HepG2 (cell line): ENCODE data around the gene EBF4. TPM values are rescaled to one million over a fixed set of nuclear protein-coding genes. Genes with fewer than 3 reads are reported as not detected.

Experiments
- CBX1 ChIP-seq: IDR thresholded peaks from one replicate; pipeline ENCODE4 v1.6.1; 2016; ENCODE audit warnings: antibody characterized with exemption, low read depth
- IRX3 ChIP-seq: sonication (generic); formaldehyde crosslinking; IDR thresholded peaks from 2 replicates; pipeline ENCODE4 v1.8.1; 2023; ENCODE audit warnings: mild to moderate bottlenecking, low read depth, missing genetic modification reagents, borderline replicate concordance
- MEF2D ChIP-seq: sonication (generic); formaldehyde crosslinking; IDR thresholded peaks from 2 replicates; pipeline ENCODE4 v1.5.1; 2020; ENCODE audit warnings: mild to moderate bottlenecking, missing genetic modification reagents
- NFE2L1 ChIP-seq: sonication (generic); formaldehyde crosslinking; IDR thresholded peaks from 2 replicates; pipeline ENCODE4 v1.4.0; 2020; ENCODE audit warnings: missing genetic modification reagents, mild to moderate bottlenecking, borderline replicate concordance
- NR3C1 ChIP-seq: sonication (generic); formaldehyde crosslinking; IDR thresholded peaks from 2 replicates; pipeline ENCODE4 v1.4.0; 2020; ENCODE audit warnings: missing genetic modification reagents
- PRPF4 ChIP-seq: fragments of 200-400 bp; formaldehyde crosslinking; IDR thresholded peaks from 2 replicates; pipeline ENCODE4 v1.6.1; 2016; ENCODE audit warnings: low read length, low read depth; ENCODE audit not compliant: poor library complexity, severe bottlenecking
- SMAD1 ChIP-seq: sonication (generic); formaldehyde crosslinking; IDR thresholded peaks from 2 replicates; pipeline ENCODE4 v1.4.0; 2020; ENCODE audit warnings: missing genetic modification reagents, low read depth, mild to moderate bottlenecking, borderline replicate concordance
- ZNF549 ChIP-seq: sonication (generic); formaldehyde crosslinking; IDR thresholded peaks from 2 replicates; pipeline ENCODE4 v1.5.0; 2020; ENCODE audit warnings: missing genetic modification reagents
- ZNF749 ChIP-seq: sonication (generic); formaldehyde crosslinking; IDR thresholded peaks from 2 replicates; pipeline ENCODE4 v1.8.0; 2022; ENCODE audit warnings: mild to moderate bottlenecking, missing genetic modification reagents, moderate library complexity, borderline replicate concordance
- polyA plus RNA-seq, 8 experiments: library from polyadenylated mRNA; depleted of rRNA in 3 of 8; stranded (reverse) in 7 of 8; unstranded in 1 of 8; fragments of >200 nt; fragmentation: Illumina TruSeq in 4 of 8; extraction: Trizol in 4 of 8; gene quantifications; 2 replicates each; pipeline versions ENCODE4 v1.2.1 to v1.2.3, GENCODE V29; 2011 to 2016; ENCODE audit warnings: low read depth in 4 of 8, missing spikeins in 1 of 8, mixed read lengths in 1 of 8; ENCODE audit not compliant: insufficient read depth in 1 of 8
- total RNA-seq, 5 experiments: library from RNA; depleted of rRNA; stranded (reverse); fragments of >200 nt; fragmentation: Illumina TruSeq; extraction: Trizol; gene quantifications; 2 replicates each; pipeline ENCODE4 v1.2.3, GENCODE V29; 2016; ENCODE audit warnings: low read depth in 1 of 5
- TF ChIP-seq, protein P1 (sequence below): conservative IDR thresholded peaks from 2 replicates; pipeline ENCODE4 v1.6.1; 2018; ENCODE audit warnings: missing genetic modification reagents
- TF ChIP-seq, protein P2 (sequence below): sonication (generic); formaldehyde crosslinking; IDR thresholded peaks from 2 replicates; pipeline ENCODE4 v1.5.0; 2020; ENCODE audit warnings: mild to moderate bottlenecking, missing genetic modification reagents, borderline replicate concordance
- TF ChIP-seq, protein P3 (sequence below): sonication (generic); formaldehyde crosslinking; IDR thresholded peaks from 2 replicates; pipeline ENCODE4 v1.4.0; 2020; ENCODE audit warnings: missing genetic modification reagents
- TF ChIP-seq, protein P4 (sequence below): sonication (generic); formaldehyde crosslinking; IDR thresholded peaks from 2 replicates; pipeline ENCODE4 v1.5.0; 2020; ENCODE audit warnings: mild to moderate bottlenecking, missing genetic modification reagents

Gene EBF4
- total and polyA plus RNA-seq, 2 of the 13 experiments (the other 11 are each of a cell fraction or from before 2014, with no cell fraction given): 0.84 to 2.2 TPM

DNA sequence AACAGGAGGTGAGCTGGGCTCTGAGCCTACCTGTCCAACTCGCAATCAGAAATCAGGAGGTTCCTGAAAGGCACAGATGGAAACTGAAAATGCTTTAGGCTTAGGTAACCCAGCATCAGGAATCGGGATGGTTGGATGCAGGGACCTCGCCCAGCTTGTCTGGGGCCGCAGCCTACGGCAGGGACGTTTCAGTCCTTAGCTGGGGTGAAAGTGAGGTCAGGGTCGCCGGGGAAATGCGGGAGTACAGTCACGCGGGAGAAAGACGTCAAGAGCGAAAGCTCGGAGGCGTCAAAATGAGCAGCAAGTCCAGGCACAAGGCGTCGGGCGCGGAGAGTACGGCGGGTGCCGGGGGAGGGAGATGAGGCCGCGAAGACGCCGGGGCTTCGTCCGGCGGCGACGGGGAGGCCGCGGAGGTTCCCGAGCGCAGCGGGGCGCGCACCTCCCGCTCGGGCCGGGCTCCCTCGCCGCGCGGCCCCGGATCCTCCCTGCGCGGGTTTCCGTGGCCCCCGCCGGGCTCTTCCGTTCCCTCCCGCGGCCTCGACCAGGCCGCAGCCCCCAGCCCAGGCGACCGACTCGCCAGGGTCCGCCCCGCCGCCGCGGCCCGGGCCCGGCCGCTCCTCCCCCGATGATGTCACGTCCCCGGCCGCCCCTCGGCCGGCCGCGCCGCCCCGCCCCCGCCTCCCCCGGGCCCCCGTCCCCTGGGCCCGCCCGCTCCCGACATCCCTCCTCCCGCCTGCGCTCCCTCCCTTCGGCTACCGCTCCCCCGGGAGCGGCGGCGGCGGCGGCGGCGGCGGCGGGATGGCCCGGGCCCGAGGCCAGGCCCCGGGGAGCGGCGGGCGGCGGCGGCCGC, at the start of gene EBF4 (continued):
- TF ChIP-seq, protein P1, sequence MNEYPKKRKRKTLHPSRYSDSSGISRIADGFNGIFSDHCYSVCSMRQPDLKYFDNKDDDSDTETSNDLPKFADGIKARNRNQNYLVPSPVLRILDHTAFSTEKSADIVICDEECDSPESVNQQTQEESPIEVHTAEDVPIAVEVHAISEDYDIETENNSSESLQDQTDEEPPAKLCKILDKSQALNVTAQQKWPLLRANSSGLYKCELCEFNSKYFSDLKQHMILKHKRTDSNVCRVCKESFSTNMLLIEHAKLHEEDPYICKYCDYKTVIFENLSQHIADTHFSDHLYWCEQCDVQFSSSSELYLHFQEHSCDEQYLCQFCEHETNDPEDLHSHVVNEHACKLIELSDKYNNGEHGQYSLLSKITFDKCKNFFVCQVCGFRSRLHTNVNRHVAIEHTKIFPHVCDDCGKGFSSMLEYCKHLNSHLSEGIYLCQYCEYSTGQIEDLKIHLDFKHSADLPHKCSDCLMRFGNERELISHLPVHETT: no peak
- TF ChIP-seq PRPF4: no peak
- TF ChIP-seq CBX1: no peak
- no peak for TF ChIP-seq ZNF549 (CRISPR knock-in tag)
- TF ChIP-seq ZNF749 (CRISPR knock-in tag): no peak
- no peak for TF ChIP-seq NFE2L1
- peak; percentile 76; the same call in 1 of the 2 replicates for TF ChIP-seq SMAD1 (CRISPR knock-in tag)
- TF ChIP-seq, protein P2, sequence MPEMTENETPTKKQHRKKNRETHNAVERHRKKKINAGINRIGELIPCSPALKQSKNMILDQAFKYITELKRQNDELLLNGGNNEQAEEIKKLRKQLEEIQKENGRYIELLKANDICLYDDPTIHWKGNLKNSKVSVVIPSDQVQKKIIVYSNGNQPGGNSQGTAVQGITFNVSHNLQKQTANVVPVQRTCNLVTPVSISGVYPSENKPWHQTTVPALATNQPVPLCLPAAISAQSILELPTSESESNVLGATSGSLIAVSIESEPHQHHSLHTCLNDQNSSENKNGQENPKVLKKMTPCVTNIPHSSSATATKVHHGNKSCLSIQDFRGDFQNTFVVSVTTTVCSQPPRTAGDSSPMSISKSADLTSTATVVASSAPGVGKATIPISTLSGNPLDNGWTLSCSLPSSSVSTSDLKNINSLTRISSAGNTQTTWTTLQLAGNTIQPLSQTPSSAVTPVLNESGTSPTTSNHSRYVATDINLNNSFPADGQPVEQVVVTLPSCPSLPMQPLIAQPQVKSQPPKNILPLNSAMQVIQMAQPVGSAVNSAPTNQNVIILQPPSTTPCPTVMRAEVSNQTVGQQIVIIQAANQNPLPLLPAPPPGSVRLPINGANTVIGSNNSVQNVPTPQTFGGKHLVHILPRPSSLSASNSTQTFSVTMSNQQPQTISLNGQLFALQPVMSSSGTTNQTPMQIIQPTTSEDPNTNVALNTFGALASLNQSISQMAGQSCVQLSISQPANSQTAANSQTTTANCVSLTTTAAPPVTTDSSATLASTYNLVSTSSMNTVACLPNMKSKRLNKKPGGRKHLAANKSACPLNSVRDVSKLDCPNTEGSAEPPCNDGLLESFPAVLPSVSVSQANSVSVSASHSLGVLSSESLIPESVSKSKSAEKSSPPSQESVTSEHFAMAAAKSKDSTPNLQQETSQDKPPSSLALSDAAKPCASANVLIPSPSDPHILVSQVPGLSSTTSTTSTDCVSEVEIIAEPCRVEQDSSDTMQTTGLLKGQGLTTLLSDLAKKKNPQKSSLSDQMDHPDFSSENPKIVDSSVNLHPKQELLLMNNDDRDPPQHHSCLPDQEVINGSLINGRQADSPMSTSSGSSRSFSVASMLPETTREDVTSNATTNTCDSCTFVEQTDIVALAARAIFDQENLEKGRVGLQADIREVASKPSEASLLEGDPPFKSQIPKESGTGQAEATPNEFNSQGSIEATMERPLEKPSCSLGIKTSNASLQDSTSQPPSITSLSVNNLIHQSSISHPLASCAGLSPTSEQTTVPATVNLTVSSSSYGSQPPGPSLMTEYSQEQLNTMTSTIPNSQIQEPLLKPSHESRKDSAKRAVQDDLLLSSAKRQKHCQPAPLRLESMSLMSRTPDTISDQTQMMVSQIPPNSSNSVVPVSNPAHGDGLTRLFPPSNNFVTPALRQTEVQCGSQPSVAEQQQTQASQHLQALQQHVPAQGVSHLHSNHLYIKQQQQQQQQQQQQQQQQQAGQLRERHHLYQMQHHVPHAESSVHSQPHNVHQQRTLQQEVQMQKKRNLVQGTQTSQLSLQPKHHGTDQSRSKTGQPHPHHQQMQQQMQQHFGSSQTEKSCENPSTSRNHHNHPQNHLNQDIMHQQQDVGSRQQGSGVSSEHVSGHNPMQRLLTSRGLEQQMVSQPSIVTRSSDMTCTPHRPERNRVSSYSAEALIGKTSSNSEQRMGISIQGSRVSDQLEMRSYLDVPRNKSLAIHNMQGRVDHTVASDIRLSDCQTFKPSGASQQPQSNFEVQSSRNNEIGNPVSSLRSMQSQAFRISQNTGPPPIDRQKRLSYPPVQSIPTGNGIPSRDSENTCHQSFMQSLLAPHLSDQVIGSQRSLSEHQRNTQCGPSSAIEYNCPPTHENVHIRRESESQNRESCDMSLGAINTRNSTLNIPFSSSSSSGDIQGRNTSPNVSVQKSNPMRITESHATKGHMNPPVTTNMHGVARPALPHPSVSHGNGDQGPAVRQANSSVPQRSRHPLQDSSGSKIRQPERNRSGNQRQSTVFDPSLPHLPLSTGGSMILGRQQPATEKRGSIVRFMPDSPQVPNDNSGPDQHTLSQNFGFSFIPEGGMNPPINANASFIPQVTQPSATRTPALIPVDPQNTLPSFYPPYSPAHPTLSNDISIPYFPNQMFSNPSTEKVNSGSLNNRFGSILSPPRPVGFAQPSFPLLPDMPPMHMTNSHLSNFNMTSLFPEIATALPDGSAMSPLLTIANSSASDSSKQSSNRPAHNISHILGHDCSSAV (CRISPR knock-in tag): no peak
- no peak for TF ChIP-seq MEF2D
- TF ChIP-seq NR3C1 (CRISPR knock-in tag): no peak
- TF ChIP-seq, protein P3, sequence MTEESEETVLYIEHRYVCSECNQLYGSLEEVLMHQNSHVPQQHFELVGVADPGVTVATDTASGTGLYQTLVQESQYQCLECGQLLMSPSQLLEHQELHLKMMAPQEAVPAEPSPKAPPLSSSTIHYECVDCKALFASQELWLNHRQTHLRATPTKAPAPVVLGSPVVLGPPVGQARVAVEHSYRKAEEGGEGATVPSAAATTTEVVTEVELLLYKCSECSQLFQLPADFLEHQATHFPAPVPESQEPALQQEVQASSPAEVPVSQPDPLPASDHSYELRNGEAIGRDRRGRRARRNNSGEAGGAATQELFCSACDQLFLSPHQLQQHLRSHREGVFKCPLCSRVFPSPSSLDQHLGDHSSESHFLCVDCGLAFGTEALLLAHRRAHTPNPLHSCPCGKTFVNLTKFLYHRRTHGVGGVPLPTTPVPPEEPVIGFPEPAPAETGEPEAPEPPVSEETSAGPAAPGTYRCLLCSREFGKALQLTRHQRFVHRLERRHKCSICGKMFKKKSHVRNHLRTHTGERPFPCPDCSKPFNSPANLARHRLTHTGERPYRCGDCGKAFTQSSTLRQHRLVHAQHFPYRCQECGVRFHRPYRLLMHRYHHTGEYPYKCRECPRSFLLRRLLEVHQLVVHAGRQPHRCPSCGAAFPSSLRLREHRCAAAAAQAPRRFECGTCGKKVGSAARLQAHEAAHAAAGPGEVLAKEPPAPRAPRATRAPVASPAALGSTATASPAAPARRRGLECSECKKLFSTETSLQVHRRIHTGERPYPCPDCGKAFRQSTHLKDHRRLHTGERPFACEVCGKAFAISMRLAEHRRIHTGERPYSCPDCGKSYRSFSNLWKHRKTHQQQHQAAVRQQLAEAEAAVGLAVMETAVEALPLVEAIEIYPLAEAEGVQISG (CRISPR knock-in tag): peak; percentile 61
- no peak for TF ChIP-seq IRX3 (CRISPR knock-in tag)
- TF ChIP-seq, protein P4, sequence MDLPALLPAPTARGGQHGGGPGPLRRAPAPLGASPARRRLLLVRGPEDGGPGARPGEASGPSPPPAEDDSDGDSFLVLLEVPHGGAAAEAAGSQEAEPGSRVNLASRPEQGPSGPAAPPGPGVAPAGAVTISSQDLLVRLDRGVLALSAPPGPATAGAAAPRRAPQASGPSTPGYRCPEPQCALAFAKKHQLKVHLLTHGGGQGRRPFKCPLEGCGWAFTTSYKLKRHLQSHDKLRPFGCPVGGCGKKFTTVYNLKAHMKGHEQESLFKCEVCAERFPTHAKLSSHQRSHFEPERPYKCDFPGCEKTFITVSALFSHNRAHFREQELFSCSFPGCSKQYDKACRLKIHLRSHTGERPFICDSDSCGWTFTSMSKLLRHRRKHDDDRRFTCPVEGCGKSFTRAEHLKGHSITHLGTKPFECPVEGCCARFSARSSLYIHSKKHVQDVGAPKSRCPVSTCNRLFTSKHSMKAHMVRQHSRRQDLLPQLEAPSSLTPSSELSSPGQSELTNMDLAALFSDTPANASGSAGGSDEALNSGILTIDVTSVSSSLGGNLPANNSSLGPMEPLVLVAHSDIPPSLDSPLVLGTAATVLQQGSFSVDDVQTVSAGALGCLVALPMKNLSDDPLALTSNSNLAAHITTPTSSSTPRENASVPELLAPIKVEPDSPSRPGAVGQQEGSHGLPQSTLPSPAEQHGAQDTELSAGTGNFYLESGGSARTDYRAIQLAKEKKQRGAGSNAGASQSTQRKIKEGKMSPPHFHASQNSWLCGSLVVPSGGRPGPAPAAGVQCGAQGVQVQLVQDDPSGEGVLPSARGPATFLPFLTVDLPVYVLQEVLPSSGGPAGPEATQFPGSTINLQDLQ (CRISPR knock-in tag): no peak
